KBM-7 (cell line): ENCODE data around the gene MYCBP.

Source experiments
- DNase-seq: peaks from one replicate; pipeline ENCODE4 v3.0.0-alpha.2; 2015
- in situ Hi-C: fragments of 300-500 bp; cut with MboI; formaldehyde crosslinking; loops from 2 replicates; pipeline ENCODE4 v1.14.3; 2020; ENCODE audit warnings: low sequenced_read_pairs, low pct_unique_long_range_greater_than_20kb, mixed read lengths

The MYCBP gene

GRCh38 chr1:38832370-38832734, 40.8 kb downstream of the MYCBP start:
- no peak for DNase-seq
- in situ Hi-C loops, result loop anchor here (25.0 kb wide), 1 partner anchor 795 kb away; the partner anchor contains the start of gene POU3F1

GRCh38 chr1:38831731-38832369, 41.3 kb downstream of the MYCBP start:
- in situ Hi-C loops, result loop anchor here (25.0 kb wide), 1 partner anchor 795 kb away; the partner anchor contains the start of gene POU3F1
- no peak for DNase-seq

- no peak for DNase-seq
- in situ Hi-C loops, result loop anchor here (25.0 kb wide), 1 partner anchor 792 kb away; the partner anchor contains the start of gene POU3F1
Measured at GRCh38 chr1:38829368-38829767, 43.8 kb downstream of the MYCBP start.

- in situ Hi-C loops, result loop anchor here (25.0 kb wide), 1 partner anchor 790 kb away; the partner anchor contains the start of gene POU3F1
Measured at GRCh38 chr1:38827318-38827717, 45.8 kb downstream of the MYCBP start.

GRCh38 chr1:38826886-38827285, 46.3 kb downstream of the MYCBP start:
- in situ Hi-C loops, result loop anchor here (25.0 kb wide), 1 partner anchor 790 kb away; the partner anchor contains the start of gene POU3F1
- no peak for DNase-seq

More at GRCh38 chr1:38827318-38827717, 45.8 kb downstream of the MYCBP start:
- DNase-seq, result no peak

GRCh38 chr1:38826262-38826661, 46.9 kb downstream of the MYCBP start:
- in situ Hi-C loops, result loop anchor here (25.0 kb wide), 1 partner anchor 789 kb away; the partner anchor contains the start of gene POU3F1
- DNase-seq, result no peak

- in situ Hi-C loops, result no loop called here
- no peak for DNase-seq
Measured at GRCh38 chr1:38820860-38821259, 52.3 kb downstream of the MYCBP start.

- DNase-seq, result no peak
- in situ Hi-C loops, result no loop called here
Measured at GRCh38 chr1:38819516-38819915, 53.6 kb downstream of the MYCBP start.

- DNase-seq, result no peak
- in situ Hi-C loops, result no loop called here
Measured at GRCh38 chr1:38819040-38819439, 54.1 kb downstream of the MYCBP start.

- in situ Hi-C loops, result no loop called here
Measured at GRCh38 chr1:38818175-38818976, 54.8 kb downstream of the MYCBP start.

GRCh38 chr1:38817267-38818174, 55.6 kb downstream of the MYCBP start:
- in situ Hi-C loops, result no loop called here

More at GRCh38 chr1:38818175-38818976, 54.8 kb downstream of the MYCBP start:
- DNase-seq, result peak; percentile 37

GRCh38 chr1:38815903-38816627, 57.1 kb downstream of the MYCBP start:
- DNase-seq, result peak; percentile 90
- in situ Hi-C loops, result no loop called here

More at GRCh38 chr1:38817267-38818174, 55.6 kb downstream of the MYCBP start:
- no peak for DNase-seq

GRCh38 chr1:38814984-38815464, 58.1 kb downstream of the MYCBP start:
- no peak for DNase-seq
- in situ Hi-C loops, result no loop called here

GRCh38 chr1:38814444-38814983, 58.6 kb downstream of the MYCBP start:
- in situ Hi-C loops, result no loop called here
- DNase-seq, result no peak

- DNase-seq, result no peak
- in situ Hi-C loops, result no loop called here
Measured at GRCh38 chr1:38812981-38813380, 60.2 kb downstream of the MYCBP start.
